ENCODE results near the gene NEAT1. TPM values are rescaled to one million over a fixed set of nuclear protein-coding genes. Genes with fewer than 3 reads are reported as not detected.

Gene NEAT1
- total RNA-seq, 4 donors from 2014 or later: 370 to 782 (median 680) TPM

GRCh38 chr11:65392186-65392829 lies 30.3 kb upstream of the NEAT1 start:
- no peak for TF ChIP-seq POLR2A (IDR thresholded peaks at IDR 0.05)
- no peak for TF ChIP-seq CTCF (IDR thresholded peaks at IDR 0.05)
- TF ChIP-seq POLR2AphosphoS5 (IDR thresholded peaks at IDR 0.05): no peak
- no peak for TF ChIP-seq EP300 (IDR thresholded peaks at IDR 0.05; ENCODE audit: low read depth)
- no peak for DNase-seq
- peaks cover 0 to 12% (median 5%) of the 10 kb centered on the region in 4 donors for H3K36me3 ChIP-seq
- 80 to 100% methylated on average over 1 to 13 of the region's 13 CpGs for WGBS, 2 donors (ENCODE audit: low coverage in 1 of 2)
- in situ Hi-C loops (cut with MboI; ENCODE audit: low pct_ligation_motif_present in 1 of 4, low pct_unique_long_range_greater_than_20kb in 1 of 4, low sequenced_read_pairs in 3 of 4) (no loop called here), intact Hi-C loops (cut with DNase I; ENCODE audit: low total_unique reads) (no loop called here)
- H3K4me3 ChIP-seq: no peak overlapping the region
- no peak overlapping the region for H3K27ac ChIP-seq
- H3K27me3 ChIP-seq: no peaks in the 10 kb centered on the region
- H3K9me3 ChIP-seq: no peaks in the 10 kb centered on the region
- peaks cover 13 to 45% (median 32%) of the 10 kb centered on the region in 4 donors for H3K4me1 ChIP-seq

GRCh38 chr11:65392899-65393298 lies 29.7 kb upstream of the NEAT1 start:
- Histone ChIP-seq H3K4me1 (peaks cover 7 to 39% (median 26%) of the 10 kb centered on the region in 4 donors), H3K27me3 (no peaks in the 10 kb centered on the region), H3K36me3 (peaks cover 0 to 15% (median 6%) of the 10 kb centered on the region in 4 donors), H3K4me3 (no peak overlapping the region), H3K9me3 (no peaks in the 10 kb centered on the region), H3K27ac (no peak overlapping the region)
- DNase-seq: no peak
- TF ChIP-seq POLR2A (IDR thresholded peaks at IDR 0.05): no peak
- TF ChIP-seq EP300 (IDR thresholded peaks at IDR 0.05; ENCODE audit: low read depth): no peak
- no peak for TF ChIP-seq CTCF (IDR thresholded peaks at IDR 0.05)
- no peak for TF ChIP-seq POLR2AphosphoS5 (IDR thresholded peaks at IDR 0.05)
- 90% methylated on average over 5 of the region's 5 CpGs; no CpG with 5 or more reads in 1 of the 2 donors for WGBS, 2 donors (ENCODE audit: low coverage in 1 of 2)
- in situ Hi-C loops (cut with MboI; ENCODE audit: low pct_ligation_motif_present in 1 of 4, low pct_unique_long_range_greater_than_20kb in 1 of 4, low sequenced_read_pairs in 3 of 4): no loop called here
- intact Hi-C loops (cut with DNase I; ENCODE audit: low total_unique reads): no loop called here

- no peaks in the 10 kb centered on the region for H3K27me3 ChIP-seq
- no peak for DNase-seq
- WGBS, 2 donors (ENCODE audit: low coverage in 1 of 2): 85 to 90% methylated on average over 2 to 11 of the region's 17 CpGs
- no peak overlapping the region for H3K4me3 ChIP-seq
- H3K36me3 ChIP-seq: peaks cover 0 to 20% (median 6%) of the 10 kb centered on the region in 4 donors
- TF ChIP-seq CTCF (IDR thresholded peaks at IDR 0.05): no peak
- no peak for TF ChIP-seq EP300 (IDR thresholded peaks at IDR 0.05; ENCODE audit: low read depth)
- intact Hi-C loops (cut with DNase I; ENCODE audit: low total_unique reads): no loop called here
- in situ Hi-C loops (cut with MboI; ENCODE audit: low pct_ligation_motif_present in 1 of 4, low pct_unique_long_range_greater_than_20kb in 1 of 4, low sequenced_read_pairs in 3 of 4): no loop called here
- no peaks in the 10 kb centered on the region for H3K9me3 ChIP-seq
- H3K4me1 ChIP-seq: peaks cover under 1 to 32% (median 20%) of the 10 kb centered on the region in 4 donors
- H3K27ac ChIP-seq: no peak overlapping the region
These were observed 29.0 kb upstream of the NEAT1 start for GRCh38 chr11:65393513-65394079.

- H3K9me3 ChIP-seq: no peaks in the 10 kb centered on the region
- H3K27ac ChIP-seq: no peak overlapping the region
- DNase-seq: no peak
- intact Hi-C loops (cut with DNase I; ENCODE audit: low total_unique reads) (no loop called here), in situ Hi-C loops (cut with MboI; ENCODE audit: low pct_ligation_motif_present in 1 of 4, low pct_unique_long_range_greater_than_20kb in 1 of 4, low sequenced_read_pairs in 3 of 4) (no loop called here)
- H3K36me3 ChIP-seq: peaks cover 0 to 20% (median 6%) of the 10 kb centered on the region in 4 donors
- WGBS, 2 donors (ENCODE audit: low coverage in 1 of 2): 87 to 93% methylated on average over 3 to 7 of the region's 20 CpGs
- H3K4me1 ChIP-seq: peaks cover 0 to 26% (median 15%) of the 10 kb centered on the region in 4 donors
- no peak overlapping the region for H3K4me3 ChIP-seq
- no peak for TF ChIP-seq POLR2A (IDR thresholded peaks at IDR 0.05)
- TF ChIP-seq EP300 (IDR thresholded peaks at IDR 0.05; ENCODE audit: low read depth): no peak
- no peak for TF ChIP-seq POLR2AphosphoS5 (IDR thresholded peaks at IDR 0.05)
- no peak for TF ChIP-seq CTCF (IDR thresholded peaks at IDR 0.05)
- no peaks in the 10 kb centered on the region for H3K27me3 ChIP-seq
These were observed 28.5 kb upstream of the NEAT1 start for GRCh38 chr11:65394125-65394536.
